ENCODE measurements around the gene TLE6. TPM values are rescaled to one million over a fixed set of nuclear protein-coding genes. Genes with fewer than 3 reads are reported as not detected.
A peak's percentile ranks its signal among the peaks of the same experiment; 100 is the strongest.

Gene TLE6
- total and polyA plus RNA-seq, 9 donors = 0.41 to 1.2 (median 0.79) TPM

GRCh38 chr19:3026768-3027167 is 49.4 kb downstream of the TLE6 start:
- H3K27ac ChIP-seq = no peak overlapping the region
- no peak for TF ChIP-seq EP300 (IDR thresholded peaks at IDR 0.05)
- no peak for TF ChIP-seq CTCF (IDR thresholded peaks at IDR 0.05)
- TF ChIP-seq POLR2A (IDR thresholded peaks at IDR 0.05) = no peak
- no peak for DNase-seq
- H3K9me3 ChIP-seq = no peaks in the 10 kb centered on the region
- WGBS, 3 donors = 90 to 100% (median 97%) methylated on average over 1 of the region's 1 CpG
- no peaks in the 10 kb centered on the region for H3K4me1 ChIP-seq (ENCODE audit: insufficient read depth)
- intact Hi-C loops (cut with DNase I) = loop anchor here in 1 of 4 donors (5.0 kb wide), 1 partner anchor 44 kb away; no protein-coding TSS in a partner anchor
- no peaks in the 10 kb centered on the region for H3K27me3 ChIP-seq
- no peaks in the 10 kb centered on the region for H3K36me3 ChIP-seq
- H3K4me3 ChIP-seq = no peak overlapping the region

DNA sequence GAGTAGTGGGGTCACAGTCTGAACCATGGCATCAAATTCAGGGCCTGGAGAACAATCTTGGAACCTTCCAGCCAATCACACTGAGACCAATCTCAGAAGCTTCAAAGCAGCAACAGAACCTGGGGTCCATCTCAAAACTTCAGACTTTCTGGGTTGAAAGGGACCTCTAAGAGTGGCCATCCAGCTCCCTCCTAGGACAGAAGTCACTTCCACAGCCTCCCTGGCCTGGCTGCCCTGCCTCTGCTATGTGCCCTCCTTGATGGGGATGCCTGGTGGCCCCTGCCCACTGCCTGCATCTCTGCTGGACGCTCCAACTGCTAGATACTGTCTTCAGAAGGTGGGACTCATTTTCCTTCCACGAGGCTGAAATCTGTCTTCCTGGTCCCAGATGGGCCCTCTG is 49.9 kb downstream of the TLE6 start:
- Histone ChIP-seq H3K27ac (no peak overlapping the region), H3K4me1 (ENCODE audit: insufficient read depth) (no peaks in the 10 kb centered on the region), H3K27me3 (no peaks in the 10 kb centered on the region), H3K4me3 (no peak overlapping the region), H3K9me3 (no peaks in the 10 kb centered on the region), H3K36me3 (no peaks in the 10 kb centered on the region)
- 85 to 96% (median 93%) methylated on average over 2 of the region's 2 CpGs for WGBS, 3 donors
- intact Hi-C loops (cut with DNase I) = loop anchor here in 1 of 4 donors (5.0 kb wide), 1 partner anchor 45 kb away; no protein-coding TSS in a partner anchor
- no peak for DNase-seq
- TF ChIP-seq EP300 (IDR thresholded peaks at IDR 0.05) (no peak), CTCF (IDR thresholded peaks at IDR 0.05) (no peak), POLR2A (IDR thresholded peaks at IDR 0.05) (no peak)

GRCh38 chr19:3027981-3028304 is 50.6 kb downstream of the TLE6 start:
- TF ChIP-seq EP300 (IDR thresholded peaks at IDR 0.05) (no peak), CTCF (IDR thresholded peaks at IDR 0.05) (no peak), POLR2A (IDR thresholded peaks at IDR 0.05) (no peak)
- no peaks in the 10 kb centered on the region for H3K27me3 ChIP-seq
- no peaks in the 10 kb centered on the region for H3K4me1 ChIP-seq (ENCODE audit: insufficient read depth)
- H3K27ac ChIP-seq = no peak overlapping the region
- intact Hi-C loops (cut with DNase I) = loop anchor here in 1 of 4 donors (5.0 kb wide), 1 partner anchor 46 kb away; no protein-coding TSS in a partner anchor
- WGBS, 3 donors = 81 to 88% (median 85%) methylated on average over 9 of the region's 9 CpGs
- H3K36me3 ChIP-seq = no peaks in the 10 kb centered on the region
- H3K9me3 ChIP-seq = no peaks in the 10 kb centered on the region
- peak overlapping the region; percentile 76 for H3K4me3 ChIP-seq
- DNase-seq = no peak

GRCh38 chr19:3028305-3029064 is 51.1 kb downstream of the TLE6 start:
- no peaks in the 10 kb centered on the region for H3K9me3 ChIP-seq
- WGBS, 3 donors = 8 to 14% (median 13%) methylated on average over 31 to 40 of the region's 40 CpGs
- peak overlapping the region; percentile 76 for H3K4me3 ChIP-seq
- H3K27ac ChIP-seq = peak overlapping the region; percentile 51 to 53
- no peaks in the 10 kb centered on the region for H3K4me1 ChIP-seq (ENCODE audit: insufficient read depth)
- DNase-seq = peak in 1 of 5 donors; percentile 53
- H3K27me3 ChIP-seq = no peaks in the 10 kb centered on the region
- no peaks in the 10 kb centered on the region for H3K36me3 ChIP-seq
- TF ChIP-seq EP300 (IDR thresholded peaks at IDR 0.05) = no peak
- no peak for TF ChIP-seq POLR2A (IDR thresholded peaks at IDR 0.05)
- TF ChIP-seq CTCF (IDR thresholded peaks at IDR 0.05) = no peak
- intact Hi-C loops (cut with DNase I) = loop anchor here in 1 of 4 donors (5.0 kb wide), 1 partner anchor 46 kb away; no protein-coding TSS in a partner anchor

Data from ovary (tissue), 9 donors.